ENCODE data around the gene TMEM185B.
"Not testable (repeated sequence)": the region's sequence is repeated elsewhere in the genome, so short reads cannot be mapped to it uniquely, and the experiment has no call there.

TMEM185B gene

GRCh38 chr2:120251880-120252224, 28.7 kb upstream of the TMEM185B start:
- no peak for DNase-seq (ENCODE audit: low read depth in 2 of 2)

- DNase-seq (ENCODE audit: low read depth in 2 of 2): no peak
Observed at GRCh38 chr2:120251078-120251477, 27.9 kb upstream of the TMEM185B start.

GRCh38 chr2:120250640-120251039, 27.4 kb upstream of the TMEM185B start:
- no peak for DNase-seq (ENCODE audit: low read depth in 2 of 2)

GRCh38 chr2:120247851-120248250, 24.7 kb upstream of the TMEM185B start:
- no peak for DNase-seq (ENCODE audit: low read depth in 2 of 2)

- no peak for DNase-seq (ENCODE audit: low read depth in 2 of 2)
Observed at GRCh38 chr2:120246546-120247300, 23.5 kb upstream of the TMEM185B start.

- no peak for DNase-seq (ENCODE audit: low read depth in 2 of 2)
Observed at GRCh38 chr2:120245520-120246332, 22.5 kb upstream of the TMEM185B start.

GRCh38 chr2:120244656-120245519, 21.7 kb upstream of the TMEM185B start:
- no peak for DNase-seq (ENCODE audit: low read depth in 2 of 2)

GRCh38 chr2:120243875-120244553, 20.8 kb upstream of the TMEM185B start:
- DNase-seq (ENCODE audit: low read depth in 2 of 2): no peak

GRCh38 chr2:120243211-120243610, 20.0 kb upstream of the TMEM185B start:
- DNase-seq (ENCODE audit: low read depth in 2 of 2): no peak

- DNase-seq (ENCODE audit: low read depth in 2 of 2): no peak
Observed at GRCh38 chr2:120241684-120242083, 18.5 kb upstream of the TMEM185B start.

GRCh38 chr2:120240901-120241429, 17.8 kb upstream of the TMEM185B start:
- no peak for DNase-seq (ENCODE audit: low read depth in 2 of 2)

- no peak for DNase-seq (ENCODE audit: low read depth in 2 of 2)
Observed at GRCh38 chr2:120239488-120240287, 16.5 kb upstream of the TMEM185B start.

- DNase-seq (ENCODE audit: low read depth in 2 of 2): no peak
Observed at GRCh38 chr2:120238728-120239487, 15.7 kb upstream of the TMEM185B start.

- no peak for DNase-seq (ENCODE audit: low read depth in 2 of 2)
Observed at GRCh38 chr2:120237491-120237902, 14.3 kb upstream of the TMEM185B start.

GRCh38 chr2:120236791-120237190, 13.6 kb upstream of the TMEM185B start:
- no peak for DNase-seq (ENCODE audit: low read depth in 2 of 2)

- no peak for DNase-seq (ENCODE audit: low read depth in 2 of 2)
Observed at GRCh38 chr2:120236316-120236715, 13.1 kb upstream of the TMEM185B start.

GRCh38 chr2:120235681-120236080, 12.5 kb upstream of the TMEM185B start:
- DNase-seq (ENCODE audit: low read depth in 2 of 2): no peak

- DNase-seq (ENCODE audit: low read depth in 2 of 2): not testable (repeated sequence)
Observed at GRCh38 chr2:120235158-120235557, 12.0 kb upstream of the TMEM185B start.

GRCh38 chr2:120233292-120233691, 10.1 kb upstream of the TMEM185B start:
- no peak for DNase-seq (ENCODE audit: low read depth in 2 of 2)
